A673 (cell line): Measurements from ENCODE around the gene GNAT2. TPM values are rescaled to one million over a fixed set of nuclear protein-coding genes. Genes with fewer than 3 reads are reported as not detected.

Experiments
- BruUV-seq: library from RNA; stranded (reverse); fragments of 400-500 nt; replicated peaks from 2 replicates; lab custom pipeline; 2021; lab: Mats Ljungman, UMichigan
- CTCF ChIA-PET: fragments of 300-600 bp; sonication (Branson Sonifier 250); formaldehyde crosslinking; loops from one replicate; lab custom pipeline; 2022; ENCODE audit warnings: antibody characterized with exemption; lab: Charles Lee
- POLR2A ChIA-PET: fragments of 300-600 bp; sonication (Branson Sonifier 250); formaldehyde crosslinking; loops from one replicate; lab custom pipeline; 2022; ENCODE audit warnings: antibody characterized with exemption; ENCODE audit not compliant: low non-redundant PET; lab: Charles Lee
- DNase-seq: peaks from one replicate; pipeline ENCODE4 v3.0.0-alpha.2; 2015; ENCODE audit warnings: low spot score
- H3K27ac ChIP-seq: fragments of 200-600 bp; sonication (generic); 2 replicates; pipeline ENCODE4 v1.5.1; 2016; ENCODE audit warnings: mixed run types, low read depth, mild to moderate bottlenecking, mixed read lengths, antibody characterized with exemption, low read length; ENCODE audit not compliant: poor library complexity, severe bottlenecking
- H3K27me3 ChIP-seq: fragments of 200-600 bp; sonication (generic); replicated peaks from 2 replicates; pipeline ENCODE4 v1.6.1; 2017; ENCODE audit warnings: mixed run types, low read depth, mild to moderate bottlenecking, mixed read lengths, antibody characterized with exemption, low read length; ENCODE audit not compliant: insufficient read depth, poor library complexity
- H3K36me3 ChIP-seq: fragments of 200-600 bp; sonication (generic); 2 replicates; pipeline ENCODE4 v1.6.1; 2016; ENCODE audit warnings: mixed run types, mild to moderate bottlenecking, mixed read lengths, antibody characterized with exemption, low read length; ENCODE audit not compliant: insufficient read depth, poor library complexity, severe bottlenecking
- H3K4me1 ChIP-seq: fragments of 200-600 bp; sonication (generic); 2 replicates; pipeline ENCODE4 v1.6.1; 2017; ENCODE audit warnings: mixed run types, mild to moderate bottlenecking, mixed read lengths, antibody characterized with exemption, low read length; ENCODE audit not compliant: insufficient read depth, poor library complexity, severe bottlenecking
- H3K4me3 ChIP-seq: fragments of 200-600 bp; sonication (generic); 2 replicates; pipeline ENCODE4 v1.5.1; 2016; ENCODE audit warnings: low read depth, mixed run types, mild to moderate bottlenecking, mixed read lengths, low read length; ENCODE audit not compliant: poor library complexity, severe bottlenecking
- H3K9me3 ChIP-seq: fragments of 200-600 bp; sonication (generic); 2 replicates; pipeline ENCODE4 v1.6.1; 2016; ENCODE audit warnings: mixed run types, low read depth, mild to moderate bottlenecking, mixed read lengths, antibody characterized with exemption, low read length; ENCODE audit not compliant: poor library complexity, severe bottlenecking
- CTCF ChIP-seq: fragments of 300-800, 200-600 bp; sonication (generic); conservative IDR thresholded peaks from 2 replicates; pipeline ENCODE4 v1.5.1; 2017; ENCODE audit warnings: low read depth, mild to moderate bottlenecking, antibody characterized with exemption, low read length, moderate library complexity, mixed read lengths
- EZH2 ChIP-seq: fragments of 200-600 bp; sonication (generic); IDR thresholded peaks from 2 replicates; pipeline ENCODE4 v1.6.1; 2017; ENCODE audit warnings: borderline replicate concordance, low read depth, mild to moderate bottlenecking, mixed read lengths, antibody characterized with exemption, low read length; ENCODE audit not compliant: poor library complexity, severe bottlenecking
- intact Hi-C: fragments of 100-400 bp; cut with micrococcal nuclease; formaldehyde crosslinking; loops from one replicate; pipeline ENCODE4 v1.10.0; 2022; ENCODE audit not compliant: unreplicated experiment
- total RNA-seq: library from RNA; stranded (reverse); gene quantifications from 2 replicates; pipeline ENCODE4 v1.2.3, GENCODE V29; 2021

Gene GNAT2
- total RNA-seq, 1 experiment from 2014 or later: not detected

- DNase-seq: no peak
- POLR2A ChIA-PET: interaction anchor here (0.6 kb wide), 1 partner anchor 75 kb away, joined by 3 read pairs; no protein-coding TSS in a partner anchor
- no peaks in the 10 kb centered on the region for H3K9me3 ChIP-seq
- intact Hi-C loops: no loop called here
- H3K4me1 ChIP-seq: peaks cover 17% of the 10 kb centered on the region
- BruUV-seq: no TSS peak
- H3K27me3 ChIP-seq: no peaks in the 10 kb centered on the region
- no peak overlapping the region for H3K4me3 ChIP-seq
- H3K36me3 ChIP-seq: peaks cover under 1% of the 10 kb centered on the region
- TF ChIP-seq EZH2 (no peak), CTCF (no peak)
- no peak overlapping the region for H3K27ac ChIP-seq
- CTCF ChIA-PET: no interaction called here
Observed at GRCh38 chr1:109573785-109574184, 45.6 kb downstream of the GNAT2 start.

GRCh38 chr1:109570414-109570813 is 49.0 kb downstream of the GNAT2 start:
- CTCF ChIA-PET: no interaction called here
- Histone ChIP-seq H3K27ac (no peak overlapping the region), H3K27me3 (no peaks in the 10 kb centered on the region), H3K4me3 (no peak overlapping the region), H3K36me3 (no peaks in the 10 kb centered on the region), H3K4me1 (peaks cover 17% of the 10 kb centered on the region), H3K9me3 (no peaks in the 10 kb centered on the region)
- TF ChIP-seq CTCF (no peak), EZH2 (no peak)
- POLR2A ChIA-PET: no interaction called here
- BruUV-seq: no TSS peak
- intact Hi-C loops: no loop called here
- no peak for DNase-seq

DNA sequence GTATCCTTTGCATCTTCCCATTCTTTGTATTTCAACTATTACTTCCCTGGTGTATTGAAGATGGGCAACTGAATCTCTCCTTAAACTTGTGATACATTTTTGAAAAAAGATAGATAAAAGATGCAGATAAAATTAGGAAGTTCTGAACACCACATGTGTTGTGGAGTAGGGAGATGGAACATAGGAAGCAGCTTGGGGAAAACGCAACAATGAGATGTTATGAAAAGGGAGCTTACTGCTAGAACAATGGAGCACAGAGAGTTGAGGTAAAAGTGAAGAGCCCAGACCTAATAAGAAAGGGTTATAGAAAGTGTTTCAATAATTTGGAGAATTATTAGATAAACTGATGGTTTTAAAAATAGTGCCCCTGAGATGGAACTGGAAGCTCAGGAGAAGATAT is 50.1 kb downstream of the GNAT2 start:
- ChIA-PET POLR2A (interaction anchor here (0.7 kb wide), 1 partner anchor 469 kb away, joined by 5 read pairs; no protein-coding TSS in a partner anchor), CTCF (no interaction called here)
- TF ChIP-seq EZH2: no peak
- no peak for TF ChIP-seq CTCF
- Histone ChIP-seq H3K9me3 (no peaks in the 10 kb centered on the region), H3K27ac (no peak overlapping the region), H3K4me1 (peaks cover 17% of the 10 kb centered on the region), H3K27me3 (no peaks in the 10 kb centered on the region), H3K36me3 (no peaks in the 10 kb centered on the region), H3K4me3 (no peak overlapping the region)
- no TSS peak for BruUV-seq
- intact Hi-C loops: no loop called here
- DNase-seq: no peak
